Measurements from ENCODE around the gene NET1.

Gene NET1

DNA sequence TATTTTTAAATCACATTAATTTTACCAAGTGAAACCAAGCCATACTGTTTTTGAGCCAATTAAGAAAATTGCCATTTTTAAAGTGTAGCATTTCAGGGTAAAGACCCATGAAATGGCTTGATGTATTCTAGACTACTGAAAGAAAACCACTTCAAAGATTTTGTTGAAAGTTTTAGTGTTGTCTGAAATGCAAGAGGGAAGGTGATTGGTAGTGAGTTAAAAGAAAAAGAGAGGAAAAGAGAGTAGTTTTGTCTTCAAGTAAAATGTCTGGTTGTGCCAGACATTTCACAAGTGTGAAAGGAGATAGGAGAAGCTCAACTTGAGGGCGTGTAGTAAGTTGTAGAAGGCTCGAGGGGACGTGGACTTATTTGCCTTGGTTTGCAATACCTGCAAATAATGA, 45.4 kb downstream of the NET1 start:
- H3K27ac ChIP-seq (ENCODE audit: low read depth, low read length), result no peak overlapping the region
- no peaks in the 10 kb centered on the region for H3K4me1 ChIP-seq (ENCODE audit: insufficient read depth, low read length)
- 97% methylated on average over 3 of the region's 3 CpGs for WGBS
- H3K4me3 ChIP-seq (ENCODE audit: low read length), result no peak overlapping the region
- H3K27me3 ChIP-seq (ENCODE audit: insufficient read depth, low read length), result no peaks in the 10 kb centered on the region
- no peaks in the 10 kb centered on the region for H3K9me3 ChIP-seq (ENCODE audit: insufficient read depth, low read depth, low read length)
- peaks cover 88% of the 10 kb centered on the region for H3K36me3 ChIP-seq (ENCODE audit: insufficient read depth, low read length)
- H3K9ac ChIP-seq (ENCODE audit: low read depth, low read length), result no peak overlapping the region

DNA sequence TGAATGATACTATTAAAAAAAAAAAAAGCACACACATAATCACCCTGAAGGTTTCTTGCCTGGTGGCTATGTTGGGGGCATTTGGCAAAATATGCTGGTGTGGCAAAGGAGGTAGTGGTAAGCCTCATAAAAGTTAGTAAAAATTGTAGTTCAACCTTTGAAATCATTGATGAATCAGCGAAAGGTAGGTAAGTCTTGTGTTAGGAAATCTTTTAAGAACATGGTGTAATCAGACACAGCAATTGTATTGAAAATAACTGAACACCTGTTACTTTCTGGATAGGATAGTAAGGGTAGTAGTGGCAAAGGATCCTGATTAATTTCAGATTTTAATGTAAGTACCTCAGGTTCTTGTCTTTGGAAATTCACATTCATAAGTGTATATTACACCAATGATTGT, 46.1 kb downstream of the NET1 start:
- Histone ChIP-seq H3K4me3 (ENCODE audit: low read length) (no peak overlapping the region), H3K9ac (ENCODE audit: low read depth, low read length) (no peak overlapping the region), H3K27me3 (ENCODE audit: insufficient read depth, low read length) (no peaks in the 10 kb centered on the region), H3K36me3 (ENCODE audit: insufficient read depth, low read length) (peaks cover 81% of the 10 kb centered on the region), H3K27ac (ENCODE audit: low read depth, low read length) (no peak overlapping the region), H3K9me3 (ENCODE audit: insufficient read depth, low read depth, low read length) (no peaks in the 10 kb centered on the region), H3K4me1 (ENCODE audit: insufficient read depth, low read length) (no peaks in the 10 kb centered on the region)
- WGBS, result 95% methylated on average over 1 of the region's 1 CpG

DNA sequence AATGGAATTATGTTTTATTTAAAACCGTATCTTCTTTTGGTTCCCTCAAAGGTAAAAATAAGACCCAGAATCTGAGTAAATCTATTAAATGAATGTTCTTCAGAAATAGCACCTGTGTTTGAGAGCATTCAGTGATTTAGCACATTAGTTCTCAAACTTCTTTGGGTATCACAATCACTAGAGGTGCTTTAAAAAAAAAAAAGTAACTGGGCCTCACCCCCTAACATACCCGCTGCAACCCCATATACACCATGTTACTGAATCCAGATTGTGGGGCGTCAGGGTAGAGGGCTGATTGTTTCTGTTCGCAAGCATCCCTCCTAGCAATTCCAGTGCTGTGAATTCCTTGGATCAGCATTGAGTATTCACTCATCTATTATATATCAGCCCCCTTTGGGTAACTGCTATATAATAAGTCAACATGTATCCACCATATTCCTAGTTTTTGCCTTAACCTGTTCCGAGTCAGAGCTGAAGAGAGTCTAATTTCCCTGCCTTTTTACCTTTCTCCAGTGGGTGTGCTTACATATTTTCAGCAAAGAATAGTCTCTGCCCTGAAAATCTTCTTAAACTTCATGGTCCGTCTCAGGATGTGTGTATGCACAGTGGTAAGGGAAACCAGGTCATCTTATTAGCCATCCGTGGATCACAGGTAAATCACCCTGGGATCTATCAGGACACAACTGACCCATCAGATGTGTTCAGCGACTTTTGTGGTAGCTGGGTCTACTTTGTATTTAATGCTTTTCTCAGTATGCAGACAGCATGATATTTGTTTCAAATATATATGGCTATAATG, 46.8 kb downstream of the NET1 start:
- no peaks in the 10 kb centered on the region for H3K9me3 ChIP-seq (ENCODE audit: insufficient read depth, low read depth, low read length)
- no peak overlapping the region for H3K9ac ChIP-seq (ENCODE audit: low read depth, low read length)
- no peaks in the 10 kb centered on the region for H3K4me1 ChIP-seq (ENCODE audit: insufficient read depth, low read length)
- H3K36me3 ChIP-seq (ENCODE audit: insufficient read depth, low read length), result peaks cover 74% of the 10 kb centered on the region
- H3K27me3 ChIP-seq (ENCODE audit: insufficient read depth, low read length), result no peaks in the 10 kb centered on the region
- WGBS, result 88% methylated on average over 8 of the region's 8 CpGs
- no peak overlapping the region for H3K27ac ChIP-seq (ENCODE audit: low read depth, low read length)
- no peak overlapping the region for H3K4me3 ChIP-seq (ENCODE audit: low read length)

DNA sequence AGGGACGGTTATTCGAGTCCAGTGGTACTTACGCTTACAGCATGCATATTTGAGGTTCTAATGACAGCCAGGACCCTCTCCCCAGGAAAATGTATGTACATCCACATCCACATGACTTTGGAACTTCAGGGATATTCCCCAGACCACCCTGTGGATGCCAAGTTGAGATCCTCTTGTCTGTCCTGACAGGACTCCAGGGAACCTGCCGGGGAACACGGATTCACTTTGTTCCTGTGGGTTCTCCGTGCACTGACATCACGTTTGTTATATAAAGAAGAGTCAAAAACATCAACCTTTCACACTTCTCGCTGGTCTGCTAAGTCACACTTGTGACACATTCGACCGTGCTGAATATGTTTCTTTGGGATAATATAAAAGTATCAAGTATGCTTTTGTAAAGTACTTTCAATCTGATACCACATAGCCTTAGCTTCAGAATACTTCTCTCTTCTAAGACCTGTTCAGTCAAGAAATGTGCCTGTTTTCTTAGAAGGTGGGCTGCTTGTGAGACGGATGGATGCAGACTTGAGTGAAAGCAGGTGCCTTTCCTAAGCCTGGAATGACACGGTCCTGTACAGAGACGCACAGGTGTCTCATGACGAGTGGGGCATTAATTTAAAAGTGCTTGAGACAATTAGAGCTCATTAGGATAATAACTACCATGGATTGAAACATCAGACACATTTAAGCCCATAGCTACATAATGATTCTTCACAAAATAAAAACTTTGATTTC, 48.3 kb downstream of the NET1 start:
- H3K9ac ChIP-seq (ENCODE audit: low read depth, low read length), result no peak overlapping the region
- WGBS, result 89% methylated on average over 12 of the region's 14 CpGs
- H3K4me1 ChIP-seq (ENCODE audit: insufficient read depth, low read length), result peaks cover 3% of the 10 kb centered on the region
- no peak overlapping the region for H3K4me3 ChIP-seq (ENCODE audit: low read length)
- H3K27me3 ChIP-seq (ENCODE audit: insufficient read depth, low read length), result no peaks in the 10 kb centered on the region
- H3K36me3 ChIP-seq (ENCODE audit: insufficient read depth, low read length), result peaks cover 59% of the 10 kb centered on the region
- H3K9me3 ChIP-seq (ENCODE audit: insufficient read depth, low read depth, low read length), result no peaks in the 10 kb centered on the region
- no peak overlapping the region for H3K27ac ChIP-seq (ENCODE audit: low read depth, low read length)

DNA sequence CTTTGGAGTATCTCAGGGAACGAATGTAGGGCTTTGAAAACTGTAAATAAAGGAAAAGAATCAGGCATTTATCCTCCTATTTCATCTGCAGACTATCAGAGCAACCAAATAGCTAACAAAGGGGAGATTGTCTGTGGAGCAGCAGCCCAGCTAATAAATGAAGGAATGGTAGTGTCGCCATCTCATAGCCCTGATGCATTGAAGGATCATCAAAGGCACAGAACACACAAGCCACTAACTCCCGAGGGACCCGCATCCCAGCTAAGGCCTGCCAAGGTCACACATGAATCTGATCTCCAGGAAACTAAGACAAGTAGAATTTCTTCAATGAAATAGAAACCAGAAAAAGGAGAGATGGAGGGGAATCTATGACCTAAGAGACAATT, 48.8 kb downstream of the NET1 start:
- no peaks in the 10 kb centered on the region for H3K27me3 ChIP-seq (ENCODE audit: insufficient read depth, low read length)
- H3K27ac ChIP-seq (ENCODE audit: low read depth, low read length), result no peak overlapping the region
- no peak overlapping the region for H3K9ac ChIP-seq (ENCODE audit: low read depth, low read length)
- H3K4me1 ChIP-seq (ENCODE audit: insufficient read depth, low read length), result peaks cover 8% of the 10 kb centered on the region
- H3K36me3 ChIP-seq (ENCODE audit: insufficient read depth, low read length), result peaks cover 54% of the 10 kb centered on the region
- WGBS, result 93% methylated on average over 3 of the region's 4 CpGs
- H3K9me3 ChIP-seq (ENCODE audit: insufficient read depth, low read depth, low read length), result no peaks in the 10 kb centered on the region
- no peak overlapping the region for H3K4me3 ChIP-seq (ENCODE audit: low read length)

DNA sequence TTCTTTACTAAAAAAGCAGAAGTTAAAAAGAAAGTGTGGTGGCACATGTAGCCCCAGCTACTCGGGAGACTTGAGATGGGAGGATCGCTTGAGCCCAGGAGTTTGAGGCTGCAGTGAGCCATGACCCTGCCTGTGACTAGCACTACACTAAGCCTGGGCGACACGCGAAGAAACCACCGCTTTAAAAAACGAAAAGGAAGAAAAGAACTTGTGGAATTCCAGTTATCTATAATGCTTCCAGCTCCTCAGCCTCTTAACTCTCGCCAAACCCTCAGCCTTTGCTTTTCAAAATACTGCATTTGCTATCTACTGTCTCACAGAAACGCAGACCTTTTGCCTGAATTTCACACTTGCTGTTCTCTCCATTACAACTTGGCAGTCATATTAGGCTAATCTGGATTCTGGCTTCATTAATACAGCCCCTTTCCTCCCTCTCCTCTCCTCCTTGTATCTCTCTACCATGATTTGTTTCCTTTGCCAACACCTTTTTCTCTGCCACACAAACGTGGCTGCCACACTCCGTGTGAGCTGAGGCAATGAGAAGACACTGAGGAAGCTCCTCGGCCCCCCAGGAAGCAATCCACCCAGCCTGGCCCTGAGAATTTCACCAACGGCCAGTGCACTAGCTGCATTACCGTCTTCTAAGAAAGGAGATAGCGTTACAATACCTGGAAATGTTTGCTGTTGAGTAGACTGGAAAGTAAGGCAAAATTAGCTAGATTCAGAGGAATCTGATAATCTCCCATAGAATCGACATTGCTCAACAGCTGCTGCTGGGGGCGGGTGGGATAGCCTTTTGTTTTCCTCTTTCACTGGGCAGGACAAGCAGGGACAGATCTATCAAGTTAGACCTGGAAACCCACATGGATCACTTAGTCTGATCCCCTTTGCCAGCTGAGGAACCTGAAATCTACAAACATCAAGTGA, 49.8 kb downstream of the NET1 start:
- peaks cover 18% of the 10 kb centered on the region for H3K4me1 ChIP-seq (ENCODE audit: insufficient read depth, low read length)
- 86% methylated on average over 17 of the region's 17 CpGs for WGBS
- H3K4me3 ChIP-seq (ENCODE audit: low read length), result no peak overlapping the region
- no peaks in the 10 kb centered on the region for H3K27me3 ChIP-seq (ENCODE audit: insufficient read depth, low read length)
- H3K9me3 ChIP-seq (ENCODE audit: insufficient read depth, low read depth, low read length), result no peaks in the 10 kb centered on the region
- no peak overlapping the region for H3K9ac ChIP-seq (ENCODE audit: low read depth, low read length)
- H3K27ac ChIP-seq (ENCODE audit: low read depth, low read length), result no peak overlapping the region
- H3K36me3 ChIP-seq (ENCODE audit: insufficient read depth, low read length), result peaks cover 44% of the 10 kb centered on the region

DNA sequence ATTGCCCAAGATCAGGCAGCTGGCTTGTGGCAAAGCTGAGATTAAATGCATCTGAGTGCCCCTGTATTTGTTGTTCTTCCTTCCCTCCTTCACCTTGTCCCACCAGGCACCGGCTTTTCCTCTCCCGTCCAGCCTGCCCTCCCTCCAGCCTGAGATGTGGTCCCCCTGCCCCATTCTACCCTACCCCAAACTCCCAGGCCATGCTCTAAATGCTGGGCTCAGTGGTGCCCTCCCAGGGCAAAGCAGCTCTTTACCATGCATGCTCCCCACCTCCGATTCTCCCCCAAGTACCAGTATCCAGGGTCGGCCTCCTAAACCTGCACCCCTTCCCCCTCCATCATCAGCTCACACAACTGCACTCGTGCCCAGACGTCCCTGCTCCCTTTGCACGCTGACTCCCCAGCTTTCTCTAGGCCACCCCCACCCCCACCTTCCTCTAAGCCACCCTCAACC, 50.5 kb downstream of the NET1 start:
- 93% methylated on average over 7 of the region's 7 CpGs for WGBS
- Histone ChIP-seq H3K4me3 (ENCODE audit: low read length) (no peak overlapping the region), H3K27ac (ENCODE audit: low read depth, low read length) (no peak overlapping the region), H3K9ac (ENCODE audit: low read depth, low read length) (no peak overlapping the region), H3K36me3 (ENCODE audit: insufficient read depth, low read length) (peaks cover 37% of the 10 kb centered on the region), H3K4me1 (ENCODE audit: insufficient read depth, low read length) (peaks cover 21% of the 10 kb centered on the region), H3K9me3 (ENCODE audit: insufficient read depth, low read depth, low read length) (peaks cover 4% of the 10 kb centered on the region; the same call in 1 of the 2 replicates), H3K27me3 (ENCODE audit: insufficient read depth, low read length) (no peaks in the 10 kb centered on the region)

DNA sequence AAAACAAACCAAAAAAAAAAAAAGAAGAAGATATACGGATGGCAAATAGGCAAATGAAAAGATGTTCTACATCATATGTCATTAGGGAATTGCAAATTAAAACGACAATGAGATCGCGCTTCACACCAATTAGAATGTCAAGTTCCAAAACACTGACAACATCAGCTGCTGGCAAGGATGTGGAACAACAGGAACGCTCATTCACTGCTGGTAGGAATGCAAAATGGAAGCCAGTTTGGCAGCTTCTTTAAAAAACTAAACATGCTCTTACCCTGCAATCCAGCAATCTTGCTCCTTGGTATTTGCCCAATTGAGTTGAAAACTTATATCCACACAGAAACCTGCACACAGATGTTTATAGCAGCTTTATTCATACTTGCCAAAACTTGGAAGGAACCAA, 52.2 kb downstream of the NET1 start:
- Histone ChIP-seq H3K27me3 (ENCODE audit: insufficient read depth, low read length) (no peaks in the 10 kb centered on the region), H3K4me1 (ENCODE audit: insufficient read depth, low read length) (peaks cover 21% of the 10 kb centered on the region), H3K36me3 (ENCODE audit: insufficient read depth, low read length) (peaks cover 20% of the 10 kb centered on the region), H3K9ac (ENCODE audit: low read depth, low read length) (no peak overlapping the region), H3K27ac (ENCODE audit: low read depth, low read length) (no peak overlapping the region), H3K9me3 (ENCODE audit: insufficient read depth, low read depth, low read length) (peaks cover 16% of the 10 kb centered on the region), H3K4me3 (ENCODE audit: low read length) (no peak overlapping the region)
- WGBS, result 89% methylated on average over 5 of the region's 5 CpGs

DNA sequence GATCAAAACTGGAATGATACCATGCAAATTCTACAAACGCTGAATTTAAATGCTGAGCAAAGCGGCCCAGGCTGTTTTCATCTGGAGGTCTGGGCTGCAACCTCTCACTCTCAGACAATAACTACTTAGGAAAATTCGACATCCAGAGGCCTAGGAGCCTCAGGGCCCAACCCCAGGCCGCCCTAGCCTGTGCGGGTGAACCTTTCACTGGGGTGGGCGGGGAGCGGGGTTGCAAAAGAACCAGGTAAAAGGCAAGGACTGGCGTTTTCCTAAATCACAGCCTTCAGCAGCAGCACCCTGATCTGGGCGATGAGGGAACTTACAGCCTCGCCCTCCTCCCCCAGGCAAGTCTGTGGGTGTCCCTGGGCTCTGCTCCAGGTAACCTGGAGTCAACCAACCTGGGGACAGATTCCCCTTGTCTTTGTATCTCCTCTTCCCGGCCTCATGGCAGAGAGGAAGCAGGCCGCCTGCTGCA, 53.7 kb downstream of the NET1 start:
- 74% methylated on average over 12 of the region's 12 CpGs for WGBS
- H3K9ac ChIP-seq (ENCODE audit: low read depth, low read length), result peak overlapping the region; percentile 80
- peaks cover 7% of the 10 kb centered on the region for H3K36me3 ChIP-seq (ENCODE audit: insufficient read depth, low read length)
- peaks cover 21% of the 10 kb centered on the region for H3K4me1 ChIP-seq (ENCODE audit: insufficient read depth, low read length)
- H3K9me3 ChIP-seq (ENCODE audit: insufficient read depth, low read depth, low read length), result peaks cover 16% of the 10 kb centered on the region
- H3K4me3 ChIP-seq (ENCODE audit: low read length), result no peak overlapping the region; the same call in 1 of the 2 replicates
- H3K27ac ChIP-seq (ENCODE audit: low read depth, low read length), result peak overlapping the region; percentile 90
- H3K27me3 ChIP-seq (ENCODE audit: insufficient read depth, low read length), result no peaks in the 10 kb centered on the region

DNA sequence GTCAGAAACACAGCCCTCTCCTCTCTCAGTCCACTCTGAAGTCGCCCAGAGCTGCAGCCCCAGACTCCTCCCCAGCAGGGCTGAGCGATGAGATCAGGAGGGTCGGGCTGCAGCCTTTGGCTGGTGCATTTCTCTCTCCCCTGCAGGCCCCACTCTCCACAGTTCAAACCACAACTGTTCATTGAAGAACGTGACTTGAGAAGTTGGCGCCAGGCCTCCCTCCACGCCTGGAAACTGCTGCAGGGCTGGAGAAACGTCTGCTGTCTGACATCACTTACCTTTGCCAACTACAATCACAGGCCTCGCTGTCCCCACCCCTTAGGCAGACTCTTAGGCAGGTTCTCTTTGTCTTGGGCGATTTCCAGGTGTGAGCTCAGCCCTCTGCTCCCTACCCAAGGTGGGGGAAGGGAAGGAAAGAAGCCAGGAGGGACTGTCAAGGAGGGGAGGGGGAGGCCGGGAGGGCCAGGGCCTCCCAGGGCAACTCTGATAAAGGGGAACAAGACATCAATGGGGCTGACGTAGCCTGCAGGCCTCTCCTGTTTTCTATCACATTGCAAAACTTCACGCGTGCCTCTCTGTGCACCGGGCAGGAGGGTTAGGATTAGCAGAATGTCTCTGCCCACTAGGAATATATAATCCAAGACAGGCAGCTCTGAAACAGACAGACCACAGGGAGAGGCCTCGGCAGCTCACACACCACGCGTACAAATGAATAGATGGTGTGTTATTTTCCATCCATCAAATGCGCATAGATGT, 54.3 kb downstream of the NET1 start:
- peaks cover 2% of the 10 kb centered on the region; the same call in 1 of the 2 replicates for H3K36me3 ChIP-seq (ENCODE audit: insufficient read depth, low read length)
- H3K4me1 ChIP-seq (ENCODE audit: insufficient read depth, low read length), result peaks cover 21% of the 10 kb centered on the region
- H3K4me3 ChIP-seq (ENCODE audit: low read length), result no peak overlapping the region; the same call in 1 of the 2 replicates
- WGBS, result 49% methylated on average over 18 of the region's 18 CpGs
- H3K27me3 ChIP-seq (ENCODE audit: insufficient read depth, low read length), result no peaks in the 10 kb centered on the region
- peaks cover 16% of the 10 kb centered on the region for H3K9me3 ChIP-seq (ENCODE audit: insufficient read depth, low read depth, low read length)
- H3K27ac ChIP-seq (ENCODE audit: low read depth, low read length), result peak overlapping the region; percentile 90
- H3K9ac ChIP-seq (ENCODE audit: low read depth, low read length), result peak overlapping the region; percentile 80
